ENCODE results near the gene MTG2.

Gene MTG2

DNA sequence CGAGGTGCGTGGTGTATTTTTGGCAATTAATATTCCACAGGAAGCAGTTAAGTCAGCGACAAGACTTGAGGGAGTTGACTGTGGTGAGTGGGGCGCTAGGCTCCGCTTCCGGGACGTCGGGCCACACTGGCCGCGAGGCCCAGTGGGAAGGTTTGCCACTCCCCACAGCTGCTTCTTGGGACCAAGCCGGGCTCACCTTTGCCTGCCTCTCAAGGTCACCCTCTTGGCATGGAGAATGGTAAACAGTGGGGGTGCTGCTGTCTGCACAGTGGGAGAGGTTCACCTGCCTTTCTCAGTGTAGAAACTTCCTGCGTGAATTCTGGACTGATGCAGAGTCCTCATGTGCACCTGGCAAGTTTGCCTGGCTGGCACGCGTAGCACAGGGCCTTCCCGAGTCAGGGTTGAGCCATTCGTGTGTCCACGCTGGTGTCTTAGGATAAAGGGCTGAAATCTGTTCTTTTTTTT, 61.8 kb downstream of the MTG2 start:
- Histone ChIP-seq H3K4me1 (ENCODE audit: control insufficient read depth, insufficient read depth, low read length) (peaks cover under 1% of the 10 kb centered on the region), H3K4me3 (ENCODE audit: low read length) (no peak overlapping the region), H3K9ac (ENCODE audit: low read length) (no peak overlapping the region), H3K9me3 (ENCODE audit: control insufficient read depth, low read length) (no peaks in the 10 kb centered on the region), H3K36me3 (ENCODE audit: control insufficient read depth, insufficient read depth, low read length, severe bottlenecking) (peaks cover 18% of the 10 kb centered on the region), H3K27me3 (replicated peaks; ENCODE audit: control insufficient read depth, insufficient read depth, low read length) (no peaks in the 10 kb centered on the region)
- no peak for DNase-seq (ENCODE audit: low read depth)

DNA sequence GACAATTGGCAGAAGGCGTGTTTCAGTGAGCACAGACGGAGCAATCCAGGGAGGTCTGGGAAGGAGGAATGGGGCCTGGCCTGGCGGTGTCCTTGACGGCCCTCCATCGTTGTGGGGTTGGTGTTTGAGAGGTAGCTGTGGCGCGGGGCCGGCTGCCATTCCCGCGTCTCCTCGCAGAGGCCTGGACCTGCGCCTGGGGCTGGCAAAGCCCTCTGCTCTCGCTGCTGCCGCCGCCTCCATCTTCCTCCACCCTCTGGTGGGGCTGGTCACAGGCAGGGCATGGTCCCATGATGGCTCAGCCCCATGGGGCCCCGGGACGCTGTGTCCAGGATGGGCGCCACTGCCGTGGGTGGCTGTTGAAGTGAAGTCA, 63.1 kb downstream of the MTG2 start:
- H3K9ac ChIP-seq (ENCODE audit: low read length) = no peak overlapping the region
- H3K4me3 ChIP-seq (ENCODE audit: low read length) = no peak overlapping the region
- H3K4me1 ChIP-seq (ENCODE audit: control insufficient read depth, insufficient read depth, low read length) = no peaks in the 10 kb centered on the region
- peaks cover 18% of the 10 kb centered on the region for H3K36me3 ChIP-seq (ENCODE audit: control insufficient read depth, insufficient read depth, low read length, severe bottlenecking)
- no peaks in the 10 kb centered on the region for H3K9me3 ChIP-seq (ENCODE audit: control insufficient read depth, low read length)
- H3K27me3 ChIP-seq (replicated peaks; ENCODE audit: control insufficient read depth, insufficient read depth, low read length) = no peaks in the 10 kb centered on the region
- DNase-seq (ENCODE audit: low read depth) = no peak

DNA sequence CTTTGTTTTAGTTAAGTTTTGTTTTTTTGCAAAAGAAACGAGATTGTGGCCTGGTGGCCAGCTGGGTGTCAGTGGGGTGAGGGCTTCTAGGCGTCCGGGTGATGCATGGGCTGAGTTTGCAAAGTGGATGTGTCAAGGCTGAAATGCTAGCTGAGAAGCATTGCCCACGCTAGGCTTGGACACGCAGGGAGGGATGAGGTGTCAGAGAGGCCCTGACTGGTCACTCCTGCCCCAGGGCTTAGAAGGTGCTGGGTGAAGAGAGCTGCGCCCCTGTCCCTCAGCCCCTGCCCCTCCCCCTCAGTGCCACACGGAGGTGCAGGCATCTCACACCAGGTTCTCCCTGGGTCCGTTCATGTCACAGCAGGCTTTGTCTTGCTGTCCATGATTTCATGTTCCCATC, 63.6 kb downstream of the MTG2 start:
- H3K4me3 ChIP-seq (ENCODE audit: low read length) = no peak overlapping the region
- no peaks in the 10 kb centered on the region for H3K27me3 ChIP-seq (replicated peaks; ENCODE audit: control insufficient read depth, insufficient read depth, low read length)
- H3K36me3 ChIP-seq (ENCODE audit: control insufficient read depth, insufficient read depth, low read length, severe bottlenecking) = peaks cover 16% of the 10 kb centered on the region

DNA sequence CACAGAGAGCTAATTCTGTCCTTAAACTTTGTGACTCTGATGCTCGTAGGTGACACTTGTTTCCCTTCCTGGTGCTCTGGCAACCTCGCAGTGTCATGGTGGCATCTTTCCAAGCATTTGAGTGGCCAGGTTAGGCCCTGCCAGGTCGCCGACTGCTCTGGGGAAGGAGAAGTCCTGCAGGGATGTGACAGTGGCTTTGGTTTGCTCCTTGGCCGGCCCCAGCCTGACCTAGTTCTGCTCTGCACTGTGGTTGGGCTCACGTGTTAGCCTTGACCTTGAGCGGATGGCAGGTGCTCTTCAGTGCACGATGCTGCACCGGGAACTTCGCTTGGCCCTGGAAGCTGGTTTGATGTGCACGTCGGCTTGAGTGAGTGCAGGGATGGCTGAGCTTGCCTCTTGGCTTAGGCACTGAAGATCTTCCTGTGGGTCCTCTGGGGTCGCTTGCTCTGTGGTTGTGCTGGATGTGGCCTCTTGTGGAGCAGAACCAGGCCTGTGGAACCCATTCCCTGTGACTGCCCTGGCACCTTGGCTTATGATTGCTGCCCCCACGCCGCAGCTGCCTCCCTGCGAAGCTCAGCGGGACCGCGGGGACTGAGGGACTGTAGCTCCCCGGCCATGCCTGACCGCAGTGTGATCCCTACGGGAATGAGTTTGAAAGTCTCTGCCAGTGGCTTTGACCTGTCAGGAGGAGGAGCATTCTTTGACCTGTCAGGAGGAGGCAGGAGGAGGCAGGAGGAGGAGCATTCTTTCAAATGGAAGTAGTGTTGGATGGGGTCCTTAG, 64.2 kb downstream of the MTG2 start:
- no peaks in the 10 kb centered on the region for H3K27me3 ChIP-seq (replicated peaks; ENCODE audit: control insufficient read depth, insufficient read depth, low read length)
- H3K4me1 ChIP-seq (ENCODE audit: control insufficient read depth, insufficient read depth, low read length) = no peaks in the 10 kb centered on the region
- H3K9ac ChIP-seq (ENCODE audit: low read length) = no peak overlapping the region
- peaks cover 11% of the 10 kb centered on the region for H3K36me3 ChIP-seq (ENCODE audit: control insufficient read depth, insufficient read depth, low read length, severe bottlenecking)
- no peak overlapping the region for H3K4me3 ChIP-seq (ENCODE audit: low read length)
- DNase-seq (ENCODE audit: low read depth) = no peak
- no peaks in the 10 kb centered on the region for H3K9me3 ChIP-seq (ENCODE audit: control insufficient read depth, low read length)

More for the DNA sequence above, 63.6 kb downstream of the MTG2 start:
- DNase-seq (ENCODE audit: low read depth) = no peak
- no peaks in the 10 kb centered on the region for H3K4me1 ChIP-seq (ENCODE audit: control insufficient read depth, insufficient read depth, low read length)
- H3K9ac ChIP-seq (ENCODE audit: low read length) = no peak overlapping the region
- no peaks in the 10 kb centered on the region for H3K9me3 ChIP-seq (ENCODE audit: control insufficient read depth, low read length)

DNA sequence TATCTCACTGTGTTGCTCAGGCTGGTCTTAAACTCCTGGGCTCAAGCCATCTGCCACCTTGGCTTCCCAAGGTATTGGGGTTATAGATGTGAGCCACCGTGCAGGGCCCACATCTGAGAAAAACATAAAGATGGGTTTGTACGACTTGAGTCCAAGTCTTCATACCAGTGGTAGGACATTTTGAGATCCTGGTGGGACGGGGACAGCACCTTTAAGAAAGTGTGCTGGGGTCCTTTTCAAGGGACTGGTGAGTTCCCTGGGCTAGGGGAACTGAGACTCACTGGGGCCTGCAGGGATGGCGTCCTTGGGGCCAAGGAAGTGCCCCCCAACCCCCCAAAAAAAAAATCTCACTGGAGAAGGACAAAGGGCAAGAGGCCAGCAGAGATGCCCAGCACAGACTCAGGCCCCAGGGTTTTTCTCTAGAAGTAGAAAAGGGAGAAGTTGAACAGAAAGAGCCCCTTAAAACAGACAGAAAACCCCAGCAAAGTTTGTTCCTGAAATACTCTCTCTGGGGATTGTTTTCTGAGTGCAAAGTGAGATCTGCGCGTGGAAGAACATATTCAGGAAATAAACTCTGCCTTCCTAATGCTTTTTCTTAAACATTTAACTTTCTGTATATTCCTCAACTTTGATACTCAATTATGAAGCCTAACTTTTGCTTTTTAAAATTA, 66.2 kb downstream of the MTG2 start:
- Histone ChIP-seq H3K9ac (ENCODE audit: low read length) (no peak overlapping the region), H3K4me3 (ENCODE audit: low read length) (no peak overlapping the region), H3K9me3 (ENCODE audit: control insufficient read depth, low read length) (no peaks in the 10 kb centered on the region), H3K36me3 (ENCODE audit: control insufficient read depth, insufficient read depth, low read length, severe bottlenecking) (peaks cover 9% of the 10 kb centered on the region), H3K27me3 (replicated peaks; ENCODE audit: control insufficient read depth, insufficient read depth, low read length) (no peaks in the 10 kb centered on the region), H3K4me1 (ENCODE audit: control insufficient read depth, insufficient read depth, low read length) (no peaks in the 10 kb centered on the region)
- no peak for DNase-seq (ENCODE audit: low read depth)

DNA sequence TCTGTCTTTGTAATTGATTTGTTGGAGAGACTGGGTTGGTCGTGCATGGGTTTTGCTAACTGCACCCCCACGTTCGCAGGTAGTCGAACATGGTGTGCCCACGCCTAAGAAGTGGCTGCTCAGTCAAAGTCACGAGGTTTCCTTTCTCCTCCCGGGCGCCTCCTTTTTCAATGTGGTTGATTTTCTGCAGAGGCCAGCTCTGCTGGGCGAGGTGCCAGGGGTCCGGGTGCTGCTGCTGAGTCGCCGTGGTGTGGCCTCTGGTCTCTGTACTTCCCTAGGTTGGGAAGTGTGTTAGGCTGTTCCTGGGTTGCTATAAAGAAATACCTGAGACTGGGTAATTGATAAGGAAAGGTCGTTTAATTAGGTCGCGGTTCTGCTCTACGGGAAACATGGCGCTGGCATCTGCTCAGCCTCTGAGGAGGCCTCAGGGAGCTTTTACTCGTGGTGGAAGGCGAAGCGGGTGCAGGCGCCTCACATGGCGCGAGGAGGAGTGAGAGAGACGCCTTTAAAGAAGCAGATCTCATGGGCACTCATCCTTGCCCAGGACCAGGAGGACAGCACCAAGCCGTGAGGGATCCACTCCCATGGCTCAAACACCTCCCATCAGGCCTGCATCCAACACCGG, 69.6 kb downstream of the MTG2 start:
- H3K9ac ChIP-seq (ENCODE audit: low read length) = no peak overlapping the region
- H3K4me3 ChIP-seq (ENCODE audit: low read length) = no peak overlapping the region
- H3K9me3 ChIP-seq (ENCODE audit: control insufficient read depth, low read length) = no peaks in the 10 kb centered on the region
- H3K36me3 ChIP-seq (ENCODE audit: control insufficient read depth, insufficient read depth, low read length, severe bottlenecking) = peaks cover 17% of the 10 kb centered on the region
- no peak for DNase-seq (ENCODE audit: low read depth)
- H3K4me1 ChIP-seq (ENCODE audit: control insufficient read depth, insufficient read depth, low read length) = no peaks in the 10 kb centered on the region
- H3K27me3 ChIP-seq (replicated peaks; ENCODE audit: control insufficient read depth, insufficient read depth, low read length) = no peaks in the 10 kb centered on the region

All from adipocyte (in vitro differentiated cells).